ENCODE data around the gene PGAM2.
"Not testable (repeated sequence)": the region's sequence is repeated elsewhere in the genome, so short reads cannot be mapped to it uniquely, and the experiment has no call there.

Gene PGAM2

GRCh38 chr7:44029433-44029832, 35.9 kb downstream of the PGAM2 start:
- DNase-seq (ENCODE audit: low read depth in 2 of 2) = not testable (repeated sequence)

- DNase-seq (ENCODE audit: low read depth in 2 of 2) = not testable (repeated sequence)
These were observed 42.4 kb downstream of the PGAM2 start for GRCh38 chr7:44022796-44023467.

- DNase-seq (ENCODE audit: low read depth in 2 of 2) = not testable (repeated sequence)
These were observed 43.3 kb downstream of the PGAM2 start for GRCh38 chr7:44022069-44022468.

- DNase-seq (ENCODE audit: low read depth in 2 of 2) = not testable (repeated sequence)
These were observed 45.5 kb downstream of the PGAM2 start for GRCh38 chr7:44019825-44020224.

GRCh38 chr7:44018857-44019807, 46.2 kb downstream of the PGAM2 start:
- peak; percentile 98 to 99 for DNase-seq (ENCODE audit: low read depth in 2 of 2)

- not testable (repeated sequence) for DNase-seq (ENCODE audit: low read depth in 2 of 2)
These were observed 50.3 kb downstream of the PGAM2 start for GRCh38 chr7:44015090-44015489.

Measured in stimulated activated CD8-positive, alpha-beta memory T cell treated with anti-CD3 and anti-CD28 coated beads, Interleukin-2, amount 100 ng/mL, for 48 hours (primary cell).